GM23338 (cell line): ENCODE measurements around the gene FAM47E. TPM values are rescaled to one million over a fixed set of nuclear protein-coding genes. Genes with fewer than 3 reads are reported as not detected.
A peak's percentile ranks its signal among the peaks of the same experiment; 100 is the strongest.

Experiments
- ATAC-seq: fragments of 200-7000 bp; cut with Tn5 transposase; 3 replicates; pipeline ENCODE4 v1.9.1; 2020
- DNase-seq: peaks from one replicate; pipeline ENCODE4 v3.0.0-alpha.2; 2015; ENCODE audit warnings: low spot score
- H2AFZ ChIP-seq: fragments of 200-600 bp; sonication (generic); 2 replicates; pipeline ENCODE4 v1.8.0; 2016; ENCODE audit warnings: antibody characterized with exemption, mild to moderate bottlenecking, moderate library complexity
- H3F3A ChIP-seq: fragments of 200-600 bp; sonication (generic); replicated peaks from 2 replicates; pipeline ENCODE4 v1.8.0; 2017; ENCODE audit warnings: antibody characterized with exemption, mixed run types, low read depth
- H3K27ac ChIP-seq: fragments of 200-600 bp; sonication (generic); 2 replicates; pipeline ENCODE4 v1.6.1; 2016; ENCODE audit warnings: low read depth
- H3K27me3 ChIP-seq: fragments of 200-600 bp; sonication (generic); 2 replicates; pipeline ENCODE4 v1.8.0; 2016; ENCODE audit warnings: mild to moderate bottlenecking, mixed run types, moderate library complexity; ENCODE audit not compliant: insufficient read depth
- H3K36me3 ChIP-seq: fragments of 200-600 bp; sonication (generic); 2 replicates; pipeline ENCODE4 v1.8.0; 2016; ENCODE audit warnings: mild to moderate bottlenecking; ENCODE audit not compliant: insufficient read depth
- H3K4me1 ChIP-seq: fragments of 200-600 bp; sonication (generic); 2 replicates; pipeline ENCODE4 v1.8.0; 2016; ENCODE audit warnings: mild to moderate bottlenecking, moderate library complexity; ENCODE audit not compliant: insufficient read depth
- H3K4me2 ChIP-seq: fragments of 200-600 bp; sonication (generic); 2 replicates; pipeline ENCODE4 v1.7.1; 2017; ENCODE audit warnings: mixed run types
- H3K4me3 ChIP-seq: fragments of 200-600 bp; sonication (generic); 2 replicates; pipeline ENCODE4 v1.6.1; 2016; ENCODE audit warnings: mixed run types
- H3K79me2 ChIP-seq: fragments of 200-600 bp; sonication (generic); replicated peaks from 2 replicates; pipeline ENCODE4 v1.8.0; 2017; ENCODE audit warnings: mild to moderate bottlenecking; ENCODE audit not compliant: insufficient read depth
- H3K9me2 ChIP-seq: fragments of 200-600 bp; sonication (generic); 2 replicates; pipeline ENCODE4 v1.8.0; 2017; ENCODE audit not compliant: insufficient read depth
- H4K20me1 ChIP-seq: fragments of 200-600 bp; sonication (generic); replicated peaks from 2 replicates; pipeline ENCODE4 v1.8.0; 2017; ENCODE audit warnings: mild to moderate bottlenecking; ENCODE audit not compliant: insufficient read depth
- H3K27ac Mint-ChIP-seq: 2 replicates; pipeline ENCODE4 v1.8.0; 2020; ENCODE audit warnings: inconsistent platforms, mild to moderate bottlenecking, moderate library complexity, mixed read lengths
- H3K27me3 Mint-ChIP-seq: 3 replicates; pipeline ENCODE4 v1.8.0; 2022; ENCODE audit warnings: low read depth, mild to moderate bottlenecking, moderate library complexity, mixed read lengths, inconsistent platforms; ENCODE audit not compliant: insufficient read depth, poor library complexity
- H3K36me3 Mint-ChIP-seq: 3 replicates; pipeline ENCODE4 v1.8.0; 2021; ENCODE audit warnings: low read depth, mild to moderate bottlenecking, inconsistent platforms, moderate library complexity, mixed read lengths
- H3K4me1 Mint-ChIP-seq: 3 replicates; pipeline ENCODE4 v1.8.0; 2020; ENCODE audit warnings: mild to moderate bottlenecking, inconsistent platforms, mixed read lengths
- H3K4me3 Mint-ChIP-seq: 3 replicates; pipeline ENCODE4 v1.8.0; 2021; ENCODE audit warnings: moderate library complexity, mild to moderate bottlenecking, inconsistent platforms, mixed read lengths
- H3K9me3 Mint-ChIP-seq: 3 replicates; pipeline ENCODE4 v1.8.0; 2020; ENCODE audit warnings: moderate library complexity, mild to moderate bottlenecking, inconsistent platforms, mixed read lengths
- CREB1 ChIP-seq: fragments of 250-450 bp; sonication (Bioruptor Pico); IDR thresholded peaks from 2 replicates; pipeline ENCODE4 v1.5.0; 2020; ENCODE audit warnings: low read depth, mild to moderate bottlenecking, moderate library complexity
- ETS1 ChIP-seq: IDR thresholded peaks from 2 replicates; pipeline ENCODE4 v1.6.1; 2016; ENCODE audit warnings: antibody characterized with exemption
- EZH2 ChIP-seq: fragments of 200-600 bp; sonication (generic); IDR thresholded peaks from one replicate; pipeline ENCODE4 v1.8.0; 2017; ENCODE audit warnings: antibody characterized with exemption, mild to moderate bottlenecking, low read depth; ENCODE audit not compliant: unreplicated experiment
- EZH2phosphoT487 ChIP-seq: fragments of 200-600 bp; sonication (generic); IDR thresholded peaks from one replicate; pipeline ENCODE4 v1.8.1; 2018; ENCODE audit warnings: antibody characterized with exemption; ENCODE audit not compliant: unreplicated experiment
- JUNB ChIP-seq: IDR thresholded peaks from one replicate; pipeline ENCODE4 v1.6.1; 2016; ENCODE audit warnings: antibody characterized with exemption; ENCODE audit not compliant: unreplicated experiment
- NANOG ChIP-seq: IDR thresholded peaks from 2 replicates; pipeline ENCODE4 v1.6.1; 2016; ENCODE audit warnings: antibody characterized with exemption, borderline replicate concordance
- REST ChIP-seq: IDR thresholded peaks from one replicate; pipeline ENCODE4 v1.6.1; 2018; ENCODE audit warnings: antibody characterized with exemption; ENCODE audit not compliant: unreplicated experiment
- STAT1 ChIP-seq: IDR thresholded peaks from one replicate; pipeline ENCODE4 v1.6.1; 2016; ENCODE audit warnings: antibody characterized with exemption; ENCODE audit not compliant: unreplicated experiment
- ZNF114 ChIP-seq: fragments of 250-450 bp; sonication (Bioruptor Pico); IDR thresholded peaks from 2 replicates; pipeline ENCODE4 v1.5.0; 2020; ENCODE audit warnings: mild to moderate bottlenecking, moderate library complexity
- ZNF331 ChIP-seq: fragments of 250-450 bp; sonication (Bioruptor Pico); IDR thresholded peaks from 2 replicates; pipeline ENCODE4 v1.5.0; 2020; ENCODE audit warnings: low read depth, mild to moderate bottlenecking, moderate library complexity
- ZNF462 ChIP-seq: fragments of 250-450 bp; sonication (Bioruptor Pico); IDR thresholded peaks from 2 replicates; pipeline ENCODE4 v1.5.0; 2020; ENCODE audit warnings: mild to moderate bottlenecking, moderate library complexity
- polyA plus RNA-seq: library from polyadenylated mRNA; unstranded; fragments of >200 nt; fragmentation: Nextera tagmentation; extraction: Ambion mirVana; gene quantifications from 2 replicates; pipeline ENCODE4 v1.2.1, GENCODE V29; 2016
- total RNA-seq: library from RNA; depleted of rRNA; stranded (reverse); fragments of >200 nt; shearing (Covaris generic); gene quantifications from 2 replicates; pipeline ENCODE4 v1.2.3, GENCODE V29; 2014

Gene FAM47E
- total and polyA plus RNA-seq, 2 experiments from 2014 or later, result 0.66 to 2.3 TPM

GRCh38 chr4:76276813-76277212, 25.3 kb downstream of the FAM47E start:
- Histone ChIP-seq H3K4me1 (no peaks in the 10 kb centered on the region), H3K9me2 (no peaks in the 10 kb centered on the region), H3K79me2 (no peaks in the 10 kb centered on the region), H3F3A (no peaks in the 10 kb centered on the region), H3K27me3 (no peaks in the 10 kb centered on the region), H3K27ac (no peak overlapping the region), H4K20me1 (no peaks in the 10 kb centered on the region), H3K4me2 (no peak overlapping the region), H2AFZ (peak overlapping the region; percentile 39; the same call in 1 of the 2 replicates), H3K4me3 (no peak overlapping the region), H3K36me3 (no peaks in the 10 kb centered on the region)
- TF ChIP-seq REST (no peak), ZNF114 (CRISPR knock-in tag) (no peak), ZNF331 (CRISPR knock-in tag) (no peak), NANOG (no peak), ETS1 (no peak), CREB1 (CRISPR knock-in tag) (no peak), JUNB (no peak), STAT1 (no peak)
- Mint-ChIP-seq H3K4me1 (no peaks in the 10 kb centered on the region), H3K27me3 (peaks cover 2% of the 10 kb centered on the region), H3K4me3 (no peak overlapping the region), H3K27ac (no peak overlapping the region), H3K9me3 (no peaks in the 10 kb centered on the region), H3K36me3 (no peaks in the 10 kb centered on the region)
- DNase-seq, result no peak
- ATAC-seq, result no peak

GRCh38 chr4:76277667-76278066, 26.1 kb downstream of the FAM47E start:
- no peak overlapping the region for H3K27ac ChIP-seq
- no peak for ATAC-seq
- H3K4me1 ChIP-seq, result no peaks in the 10 kb centered on the region
- H3K27ac Mint-ChIP-seq, result no peak overlapping the region
- no peak overlapping the region for H3K4me2 ChIP-seq
- no peaks in the 10 kb centered on the region for H3K9me2 ChIP-seq
- no peak overlapping the region for H3K4me3 Mint-ChIP-seq
- H3F3A ChIP-seq, result no peaks in the 10 kb centered on the region
- no peaks in the 10 kb centered on the region for H3K36me3 Mint-ChIP-seq
- no peak overlapping the region for H2AFZ ChIP-seq
- H3K9me3 Mint-ChIP-seq, result no peaks in the 10 kb centered on the region
- no peaks in the 10 kb centered on the region for H3K36me3 ChIP-seq
- no peak overlapping the region for H3K4me3 ChIP-seq
- no peaks in the 10 kb centered on the region for H3K27me3 ChIP-seq
- no peaks in the 10 kb centered on the region for H4K20me1 ChIP-seq
- no peak for DNase-seq
- H3K79me2 ChIP-seq, result no peaks in the 10 kb centered on the region
- H3K4me1 Mint-ChIP-seq, result no peaks in the 10 kb centered on the region
- H3K27me3 Mint-ChIP-seq, result peaks cover 2% of the 10 kb centered on the region
- TF ChIP-seq EZH2 (no peak), ZNF114 (CRISPR knock-in tag) (no peak), STAT1 (no peak), ZNF462 (CRISPR knock-in tag) (no peak), JUNB (no peak), NANOG (no peak), CREB1 (CRISPR knock-in tag) (no peak), EZH2phosphoT487 (no peak)
